Measurements from ENCODE around the gene ELAPOR1.

ELAPOR1 gene

DNA sequence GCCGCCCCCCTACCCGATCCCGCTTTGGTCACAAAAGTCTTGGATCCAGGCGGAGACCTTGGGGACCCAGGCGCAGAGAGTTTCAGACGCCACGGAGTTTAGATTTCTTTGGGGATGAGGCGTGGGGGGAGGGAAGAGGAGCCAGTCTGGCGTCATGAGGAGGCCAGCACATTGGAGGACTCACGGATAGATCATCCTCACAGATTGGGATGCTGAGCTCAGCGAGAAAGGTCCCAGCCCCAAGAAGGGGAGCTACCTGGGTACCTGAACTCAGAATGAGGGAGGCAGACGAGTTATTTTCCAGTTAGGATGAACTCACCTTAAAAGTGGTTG is 393 bp downstream of the ELAPOR1 start:
- Histone ChIP-seq H3K36me3 (ENCODE audit: control insufficient read depth, insufficient read depth, low read length) (no peaks in the 10 kb centered on the region), H3K4me1 (ENCODE audit: control insufficient read depth, insufficient read depth, low read length) (peaks cover 19% of the 10 kb centered on the region), H3K27me3 (ENCODE audit: control insufficient read depth, insufficient read depth, low read length, poor library complexity, severe bottlenecking) (peaks cover 65% of the 10 kb centered on the region), H3K9me3 (ENCODE audit: control insufficient read depth, low read length) (no peaks in the 10 kb centered on the region), H3K27ac (ENCODE audit: insufficient read depth, low read depth, low read length, poor library complexity, severe bottlenecking) (no peak overlapping the region), H3K4me3 (ENCODE audit: insufficient read depth, low read depth, low read length) (peak overlapping the region; percentile 41)
- WGBS, 2 experiments, result 6 to 7% methylated on average over 12 of the region's 12 CpGs

DNA sequence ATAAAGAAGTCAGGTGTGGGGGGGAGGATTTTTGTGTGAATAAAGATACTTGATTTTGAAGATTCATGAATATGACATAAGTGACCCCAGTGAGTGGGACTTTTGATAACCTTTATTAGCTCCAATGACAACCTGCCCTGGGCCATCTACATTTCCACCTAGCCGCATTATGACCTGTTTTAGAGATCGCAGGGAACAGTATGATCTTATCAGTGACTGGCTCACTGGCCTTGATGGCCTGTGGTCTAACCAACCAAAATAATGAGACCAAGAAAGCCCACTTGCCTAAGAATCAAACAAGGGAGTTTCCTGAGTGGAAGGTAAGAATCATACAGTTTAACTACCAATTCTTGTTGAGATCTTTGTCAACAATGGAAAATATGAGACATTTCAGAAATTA is 1.8 kb downstream of the ELAPOR1 start:
- WGBS, 2 experiments, result 91 to 95% methylated on average over 2 of the region's 2 CpGs
- H3K27me3 ChIP-seq (ENCODE audit: control insufficient read depth, insufficient read depth, low read length, poor library complexity, severe bottlenecking), result peaks cover 55% of the 10 kb centered on the region
- H3K27ac ChIP-seq (ENCODE audit: insufficient read depth, low read depth, low read length, poor library complexity, severe bottlenecking), result no peak overlapping the region

DNA sequence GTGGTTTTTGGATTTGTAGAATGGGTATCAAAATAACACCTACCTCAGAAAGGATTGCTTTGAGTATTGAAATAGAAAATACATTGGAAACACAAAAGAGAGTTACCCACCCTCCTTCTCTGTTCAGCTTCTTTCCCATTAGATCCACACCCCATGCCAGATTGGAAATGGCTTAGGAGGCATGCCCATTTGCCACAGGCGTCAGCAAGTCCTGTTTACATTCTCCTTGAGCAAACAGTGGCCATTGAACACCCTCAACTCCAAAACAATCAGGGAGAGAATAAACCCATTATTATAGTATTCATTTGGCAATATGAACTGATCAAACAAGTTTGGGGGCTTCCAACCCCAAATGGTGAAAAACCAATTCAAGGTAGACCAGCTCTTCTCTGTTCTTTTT is 2.4 kb downstream of the ELAPOR1 start:
- Histone ChIP-seq H3K4me3 (ENCODE audit: insufficient read depth, low read depth, low read length) (no peak overlapping the region), H3K27ac (ENCODE audit: insufficient read depth, low read depth, low read length, poor library complexity, severe bottlenecking) (no peak overlapping the region), H3K4me1 (ENCODE audit: control insufficient read depth, insufficient read depth, low read length) (peaks cover 19% of the 10 kb centered on the region), H3K36me3 (ENCODE audit: control insufficient read depth, insufficient read depth, low read length) (no peaks in the 10 kb centered on the region), H3K27me3 (ENCODE audit: control insufficient read depth, insufficient read depth, low read length, poor library complexity, severe bottlenecking) (peaks cover 49% of the 10 kb centered on the region), H3K9me3 (ENCODE audit: control insufficient read depth, low read length) (no peaks in the 10 kb centered on the region)
- WGBS, 2 experiments, result 75 to 88% methylated on average over 1 of the region's 1 CpG

More for the DNA sequence above, 1.8 kb downstream of the ELAPOR1 start:
- no peaks in the 10 kb centered on the region for H3K9me3 ChIP-seq (ENCODE audit: control insufficient read depth, low read length)
- H3K4me3 ChIP-seq (ENCODE audit: insufficient read depth, low read depth, low read length), result no peak overlapping the region
- H3K36me3 ChIP-seq (ENCODE audit: control insufficient read depth, insufficient read depth, low read length), result no peaks in the 10 kb centered on the region
- H3K4me1 ChIP-seq (ENCODE audit: control insufficient read depth, insufficient read depth, low read length), result peaks cover 19% of the 10 kb centered on the region

DNA sequence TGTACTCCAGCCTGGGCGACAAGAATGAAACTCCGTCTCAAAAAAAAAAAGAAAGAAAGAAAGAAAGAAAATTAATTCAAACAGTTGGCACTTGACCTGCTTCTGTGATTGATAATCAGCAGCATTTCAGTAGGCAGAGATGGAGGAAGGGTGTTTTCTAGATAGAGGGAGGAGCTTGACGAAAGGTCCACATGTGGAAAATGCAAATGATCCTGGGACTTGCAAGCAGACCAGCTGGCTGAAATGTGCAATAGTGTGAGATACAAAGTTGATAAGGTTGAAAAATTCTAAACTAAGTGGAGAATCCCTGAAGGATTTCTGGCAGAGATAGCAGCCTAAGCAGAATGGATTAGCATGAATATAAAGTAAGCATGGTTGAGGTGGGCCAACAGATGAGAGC is 4.2 kb downstream of the ELAPOR1 start:
- Histone ChIP-seq H3K27ac (ENCODE audit: insufficient read depth, low read depth, low read length, poor library complexity, severe bottlenecking) (no peak overlapping the region), H3K4me1 (ENCODE audit: control insufficient read depth, insufficient read depth, low read length) (peaks cover 11% of the 10 kb centered on the region), H3K4me3 (ENCODE audit: insufficient read depth, low read depth, low read length) (no peak overlapping the region), H3K9me3 (ENCODE audit: control insufficient read depth, low read length) (no peaks in the 10 kb centered on the region), H3K27me3 (ENCODE audit: control insufficient read depth, insufficient read depth, low read length, poor library complexity, severe bottlenecking) (peaks cover 34% of the 10 kb centered on the region), H3K36me3 (ENCODE audit: control insufficient read depth, insufficient read depth, low read length) (no peaks in the 10 kb centered on the region)
- WGBS, 2 experiments, result 88 to 91% methylated on average over 3 of the region's 3 CpGs

DNA sequence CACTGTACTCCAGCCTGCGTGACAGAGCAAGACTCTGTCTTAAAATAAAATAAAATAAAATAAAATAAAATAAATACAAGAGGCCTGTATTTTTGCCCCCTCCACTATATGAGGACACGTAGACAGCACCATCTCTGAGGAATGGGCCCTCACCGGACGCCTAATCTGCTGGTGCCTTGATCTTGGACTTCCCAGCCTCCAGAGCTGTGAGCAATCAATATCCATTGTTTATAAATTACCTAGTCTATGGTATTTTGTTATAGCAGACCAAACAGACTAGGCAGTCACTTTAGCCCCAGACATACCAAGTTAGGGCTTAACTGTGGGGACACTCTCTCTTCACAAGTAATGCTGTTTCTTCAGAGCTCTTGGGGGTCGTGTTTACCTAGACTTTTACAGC is 6.4 kb downstream of the ELAPOR1 start:
- Histone ChIP-seq H3K9me3 (ENCODE audit: control insufficient read depth, low read length) (no peaks in the 10 kb centered on the region), H3K4me3 (ENCODE audit: insufficient read depth, low read depth, low read length) (no peak overlapping the region), H3K27me3 (ENCODE audit: control insufficient read depth, insufficient read depth, low read length, poor library complexity, severe bottlenecking) (peaks cover 11% of the 10 kb centered on the region), H3K36me3 (ENCODE audit: control insufficient read depth, insufficient read depth, low read length) (no peaks in the 10 kb centered on the region), H3K27ac (ENCODE audit: insufficient read depth, low read depth, low read length, poor library complexity, severe bottlenecking) (no peak overlapping the region), H3K4me1 (ENCODE audit: control insufficient read depth, insufficient read depth, low read length) (no peaks in the 10 kb centered on the region)
- 88 to 91% methylated on average over 4 of the region's 5 CpGs for WGBS, 2 experiments

DNA sequence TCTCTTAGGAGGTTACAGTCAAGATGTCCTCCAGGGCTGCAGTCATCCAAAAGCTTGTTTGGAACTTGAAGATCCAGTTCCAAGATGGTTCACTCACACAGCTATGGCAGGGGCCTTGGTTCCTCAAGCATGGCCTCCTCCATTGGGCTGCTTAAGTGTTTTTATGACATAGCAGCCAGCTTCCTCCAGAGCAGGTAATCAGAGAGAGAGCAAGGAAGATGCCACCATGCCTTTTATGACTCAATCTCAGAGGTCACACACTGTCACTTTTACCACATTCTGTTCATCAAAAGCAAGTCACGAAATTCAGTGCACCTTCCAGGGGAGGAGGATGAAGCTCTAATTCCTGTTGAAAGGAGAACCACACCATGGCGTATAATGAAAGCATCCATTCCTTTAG is 17.1 kb downstream of the ELAPOR1 start:
- Histone ChIP-seq H3K4me1 (ENCODE audit: control insufficient read depth, insufficient read depth, low read length) (peaks cover 3% of the 10 kb centered on the region), H3K4me3 (ENCODE audit: insufficient read depth, low read depth, low read length) (no peak overlapping the region), H3K27ac (ENCODE audit: insufficient read depth, low read depth, low read length, poor library complexity, severe bottlenecking) (no peak overlapping the region), H3K9me3 (ENCODE audit: control insufficient read depth, low read length) (no peaks in the 10 kb centered on the region), H3K36me3 (ENCODE audit: control insufficient read depth, insufficient read depth, low read length) (no peaks in the 10 kb centered on the region), H3K27me3 (ENCODE audit: control insufficient read depth, insufficient read depth, low read length, poor library complexity, severe bottlenecking) (no peaks in the 10 kb centered on the region)
- WGBS, 2 experiments, result 88 to 96% methylated on average over 2 of the region's 2 CpGs

DNA sequence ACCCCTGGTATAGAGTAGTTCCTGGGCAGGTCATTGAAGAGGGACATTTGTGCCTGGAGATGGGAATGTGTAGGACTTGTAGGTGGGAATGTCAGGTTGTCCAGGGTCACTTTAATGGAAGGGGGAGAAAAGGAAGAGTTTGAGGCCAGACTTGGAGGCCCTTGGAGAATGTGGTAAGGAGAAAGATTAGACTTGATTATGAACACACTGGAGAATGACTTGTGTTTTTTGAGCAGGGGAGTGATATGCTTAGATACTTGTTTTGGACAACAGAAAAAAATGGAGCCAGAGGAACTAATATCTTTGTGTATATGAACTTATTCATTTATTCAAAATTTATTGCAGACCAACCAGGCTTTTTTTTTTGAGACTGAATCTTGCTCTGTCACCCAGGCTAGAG is 17.9 kb downstream of the ELAPOR1 start:
- no peak overlapping the region for H3K4me3 ChIP-seq (ENCODE audit: insufficient read depth, low read depth, low read length)
- H3K4me1 ChIP-seq (ENCODE audit: control insufficient read depth, insufficient read depth, low read length), result peaks cover 3% of the 10 kb centered on the region
- H3K9me3 ChIP-seq (ENCODE audit: control insufficient read depth, low read length), result no peaks in the 10 kb centered on the region
- H3K27ac ChIP-seq (ENCODE audit: insufficient read depth, low read depth, low read length, poor library complexity, severe bottlenecking), result no peak overlapping the region
- H3K36me3 ChIP-seq (ENCODE audit: control insufficient read depth, insufficient read depth, low read length), result no peaks in the 10 kb centered on the region
- H3K27me3 ChIP-seq (ENCODE audit: control insufficient read depth, insufficient read depth, low read length, poor library complexity, severe bottlenecking), result no peaks in the 10 kb centered on the region

DNA sequence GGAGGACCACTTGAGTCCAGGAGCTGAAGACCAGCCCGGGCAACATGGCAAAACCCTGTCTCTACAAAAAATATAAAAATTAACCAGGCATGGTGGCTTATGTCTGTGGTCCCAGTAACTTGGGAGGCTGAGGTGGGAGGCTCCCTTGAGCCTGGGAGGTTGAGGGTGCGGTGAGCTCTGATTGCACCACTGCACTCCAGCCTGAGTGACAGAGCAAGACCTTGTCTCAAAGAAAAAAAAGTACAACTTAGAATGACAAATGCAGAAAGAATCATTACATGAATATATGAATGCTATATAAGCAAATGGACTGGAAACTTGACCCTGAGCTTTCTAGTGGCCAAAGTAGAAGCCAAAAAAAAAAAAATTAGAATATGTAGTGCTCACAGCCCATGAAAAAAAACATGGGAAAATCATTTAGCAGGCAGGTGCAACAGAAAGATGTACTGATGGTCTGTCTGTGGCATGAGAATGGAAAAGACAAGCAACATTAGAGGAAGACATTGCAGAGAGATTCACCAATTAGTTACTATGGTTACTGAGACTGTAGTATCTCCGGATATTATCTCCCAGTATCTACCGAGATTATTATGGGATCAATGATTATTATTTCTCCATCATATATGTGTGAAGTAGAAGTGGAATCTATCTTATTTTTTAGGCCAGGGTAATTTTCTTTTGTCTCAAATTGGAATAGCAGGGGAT is 19.2 kb downstream of the ELAPOR1 start:
- Histone ChIP-seq H3K4me1 (ENCODE audit: control insufficient read depth, insufficient read depth, low read length) (peaks cover 3% of the 10 kb centered on the region), H3K27ac (ENCODE audit: insufficient read depth, low read depth, low read length, poor library complexity, severe bottlenecking) (no peak overlapping the region), H3K27me3 (ENCODE audit: control insufficient read depth, insufficient read depth, low read length, poor library complexity, severe bottlenecking) (no peaks in the 10 kb centered on the region), H3K36me3 (ENCODE audit: control insufficient read depth, insufficient read depth, low read length) (no peaks in the 10 kb centered on the region), H3K9me3 (ENCODE audit: control insufficient read depth, low read length) (no peaks in the 10 kb centered on the region), H3K4me3 (ENCODE audit: insufficient read depth, low read depth, low read length) (no peak overlapping the region)
- 91 to 94% methylated on average over 4 of the region's 4 CpGs for WGBS, 2 experiments

DNA sequence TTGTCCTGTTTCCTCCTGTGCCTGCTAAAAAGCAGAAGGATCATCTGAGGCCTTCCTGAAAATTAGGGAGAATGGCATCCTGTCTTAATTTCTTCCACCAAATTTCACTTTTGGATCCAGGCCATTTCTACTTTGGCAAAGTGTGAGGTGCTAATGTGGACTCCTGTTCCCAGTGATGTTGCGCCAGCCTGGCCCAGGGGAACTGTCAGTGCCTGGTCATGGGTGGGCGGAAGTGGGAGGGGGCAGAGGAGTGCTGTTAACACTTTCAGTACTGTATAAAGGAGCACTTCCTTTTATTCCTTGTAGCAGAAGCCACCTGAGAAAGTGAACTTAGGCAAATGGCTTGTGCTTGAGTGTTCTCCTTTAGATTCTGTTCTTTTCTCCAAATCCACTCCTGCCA is 19.9 kb downstream of the ELAPOR1 start:
- H3K9me3 ChIP-seq (ENCODE audit: control insufficient read depth, low read length), result no peaks in the 10 kb centered on the region
- no peaks in the 10 kb centered on the region for H3K36me3 ChIP-seq (ENCODE audit: control insufficient read depth, insufficient read depth, low read length)
- H3K4me1 ChIP-seq (ENCODE audit: control insufficient read depth, insufficient read depth, low read length), result peaks cover 3% of the 10 kb centered on the region
- no peak overlapping the region for H3K4me3 ChIP-seq (ENCODE audit: insufficient read depth, low read depth, low read length)
- no peak overlapping the region for H3K27ac ChIP-seq (ENCODE audit: insufficient read depth, low read depth, low read length, poor library complexity, severe bottlenecking)
- 94 to 95% methylated on average over 2 of the region's 2 CpGs for WGBS, 2 experiments
- no peaks in the 10 kb centered on the region for H3K27me3 ChIP-seq (ENCODE audit: control insufficient read depth, insufficient read depth, low read length, poor library complexity, severe bottlenecking)

DNA sequence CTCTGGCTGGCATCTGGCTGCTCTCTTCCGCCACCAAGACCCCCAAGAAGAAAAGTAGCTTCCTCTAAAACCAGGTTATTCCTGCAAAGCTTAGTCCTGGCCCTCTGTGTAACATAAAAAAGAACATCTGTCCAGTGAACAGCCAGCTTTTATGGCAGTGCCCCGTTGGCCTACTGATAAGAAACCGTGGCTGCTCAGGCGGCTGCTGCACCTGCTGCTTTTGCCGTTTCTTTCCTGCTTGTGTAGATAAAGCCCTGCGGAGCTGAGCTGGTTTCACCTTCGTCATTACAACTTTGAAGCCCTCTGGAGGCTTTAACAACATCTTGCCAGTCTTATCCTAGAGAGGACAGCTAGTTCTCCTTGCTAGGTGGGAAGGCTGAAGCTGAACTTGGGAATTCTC is 20.5 kb downstream of the ELAPOR1 start:
- whole genome bisulfite sequencing, 2 experiments, result 83 to 87% methylated on average over 7 of the region's 7 CpGs
- Histone ChIP-seq H3K27me3 (ENCODE audit: control insufficient read depth, insufficient read depth, low read length, poor library complexity, severe bottlenecking) (no peaks in the 10 kb centered on the region), H3K9me3 (ENCODE audit: control insufficient read depth, low read length) (no peaks in the 10 kb centered on the region), H3K4me3 (ENCODE audit: insufficient read depth, low read depth, low read length) (no peak overlapping the region), H3K27ac (ENCODE audit: insufficient read depth, low read depth, low read length, poor library complexity, severe bottlenecking) (no peak overlapping the region), H3K36me3 (ENCODE audit: control insufficient read depth, insufficient read depth, low read length) (no peaks in the 10 kb centered on the region), H3K4me1 (ENCODE audit: control insufficient read depth, insufficient read depth, low read length) (peaks cover 3% of the 10 kb centered on the region)

DNA sequence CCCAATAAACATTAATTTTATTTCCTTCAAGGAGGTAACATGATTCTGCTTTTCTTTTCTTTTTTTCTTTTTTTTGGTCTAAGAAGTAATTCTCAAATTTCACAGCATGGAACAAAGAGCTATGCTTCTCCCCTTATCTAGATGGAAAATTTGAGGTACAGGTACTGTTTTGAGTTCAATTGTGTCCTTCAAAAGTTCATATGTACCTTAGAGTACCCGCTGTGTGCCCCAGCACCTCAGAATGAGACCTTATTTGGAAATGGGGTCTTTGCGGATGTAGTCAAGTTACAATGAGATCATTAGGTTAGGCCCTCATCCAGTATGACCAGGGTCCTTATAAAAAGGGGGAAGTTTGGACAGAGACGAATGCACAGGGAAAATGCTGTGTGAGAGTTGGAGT is 22.0 kb downstream of the ELAPOR1 start:
- no peaks in the 10 kb centered on the region for H3K9me3 ChIP-seq (ENCODE audit: control insufficient read depth, low read length)
- peaks cover 3% of the 10 kb centered on the region for H3K4me1 ChIP-seq (ENCODE audit: control insufficient read depth, insufficient read depth, low read length)
- no peaks in the 10 kb centered on the region for H3K36me3 ChIP-seq (ENCODE audit: control insufficient read depth, insufficient read depth, low read length)
- no peaks in the 10 kb centered on the region for H3K27me3 ChIP-seq (ENCODE audit: control insufficient read depth, insufficient read depth, low read length, poor library complexity, severe bottlenecking)
- WGBS, 2 experiments, result 93 to 94% methylated on average over 3 of the region's 3 CpGs
- H3K27ac ChIP-seq (ENCODE audit: insufficient read depth, low read depth, low read length, poor library complexity, severe bottlenecking), result no peak overlapping the region
- H3K4me3 ChIP-seq (ENCODE audit: insufficient read depth, low read depth, low read length), result no peak overlapping the region

Measured in ectodermal cell (in vitro differentiated cells).